Caki2 (cell line): Measurements from ENCODE around the gene RESF1. TPM values are rescaled to one million over a fixed set of nuclear protein-coding genes. Genes with fewer than 3 reads are reported as not detected.

Source experiments
- DNase-seq: peaks from one replicate; pipeline ENCODE4 v3.0.0-alpha.2; 2015; ENCODE audit warnings: low read depth
- in situ Hi-C: cut with HindIII; loops from 2 replicates; pipeline ENCODE4 v1.10.0; 2016; ENCODE audit warnings: low sequenced_read_pairs, low pct_unique_long_range_greater_than_20kb, mixed read lengths
- total RNA-seq: library from RNA; depleted of rRNA; stranded (reverse); fragments of >200 nt; shearing (Covaris generic); gene quantifications from 2 replicates; pipeline ENCODE4 v1.2.3, GENCODE V29; 2014; ENCODE audit warnings: low replicate concordance

RESF1 gene
- total RNA-seq, 1 experiment from 2014 or later = 7.9 TPM

DNA sequence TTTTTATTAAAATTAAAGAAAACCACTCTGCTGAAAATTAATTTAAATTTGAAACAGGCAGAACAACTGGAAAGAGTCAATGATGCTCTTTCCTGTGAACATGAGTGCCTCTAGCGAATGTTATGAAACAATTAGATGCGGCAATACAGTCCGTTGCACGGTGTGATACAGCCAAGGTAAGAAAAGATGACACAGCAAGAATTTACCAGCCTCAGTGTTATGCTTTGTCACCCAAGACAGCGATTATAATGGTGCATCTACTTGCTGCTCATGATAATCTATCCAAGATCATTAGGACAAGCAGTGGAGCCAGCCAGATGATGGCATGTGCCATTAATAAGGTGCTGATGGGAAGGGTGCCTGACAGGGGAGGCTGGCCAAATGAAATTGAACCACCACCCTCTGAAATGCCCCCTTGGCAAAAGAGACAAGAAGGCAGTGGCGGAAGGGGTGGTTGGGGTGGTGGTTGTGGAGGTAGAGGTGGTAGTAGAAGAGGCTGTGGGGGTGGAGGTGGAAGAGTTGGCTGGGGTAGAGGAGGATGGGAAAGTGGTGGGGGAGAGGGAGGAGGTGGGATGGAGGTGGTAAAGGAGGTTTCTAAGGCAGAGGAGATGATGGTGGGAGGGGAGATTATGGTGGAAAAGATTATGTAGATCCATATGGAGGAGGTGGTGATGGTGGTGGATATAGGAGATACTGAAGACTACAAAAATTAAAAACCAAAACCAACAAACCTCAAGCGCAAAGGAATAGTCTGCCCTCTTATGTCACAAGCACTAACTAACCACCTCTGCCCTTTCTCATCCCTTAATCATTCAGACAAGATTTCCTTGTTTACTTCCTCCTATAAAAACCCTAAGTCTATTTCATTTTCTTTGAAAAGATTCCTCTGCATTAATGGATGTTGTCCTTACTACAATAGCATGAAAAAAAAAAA, 4.0 kb upstream of the RESF1 start:
- in situ Hi-C loops = loop anchor here (25.0 kb wide), 1 partner anchor 218 kb away; the partner anchor contains the start of gene AMN1
- DNase-seq = peak; percentile 22

DNA sequence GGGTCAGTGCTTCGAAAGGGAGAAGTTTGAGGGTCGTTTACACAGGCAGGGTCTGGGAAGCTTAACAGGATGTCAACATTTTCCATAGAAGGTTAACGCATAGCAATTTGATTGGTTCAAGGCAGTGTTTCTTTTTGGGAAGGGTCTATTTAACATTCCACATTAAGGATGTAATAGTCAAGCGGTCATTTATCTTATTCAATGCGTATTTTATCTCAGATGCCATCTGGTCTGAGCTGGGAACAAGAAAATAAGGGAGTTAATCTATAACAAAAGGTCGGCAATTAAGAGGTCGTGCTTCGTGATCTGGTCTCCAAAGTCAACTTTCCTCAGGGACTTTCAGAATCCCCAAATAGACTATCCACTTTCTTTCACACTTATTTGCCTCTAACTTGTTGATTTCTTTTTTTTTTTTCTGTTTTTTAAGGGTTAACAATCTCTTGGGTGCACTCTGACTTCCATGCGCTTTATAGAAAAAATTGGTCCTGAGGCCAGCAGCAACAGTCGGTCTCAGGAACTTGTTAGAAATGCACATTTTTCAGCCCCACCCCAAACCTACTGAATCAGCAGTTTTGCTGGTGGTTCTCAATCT, 550 bp upstream of the RESF1 start:
- DNase-seq = no peak
- in situ Hi-C loops = loop anchor here (25.0 kb wide), 1 partner anchor 221 kb away; the partner anchor contains the start of gene AMN1

DNA sequence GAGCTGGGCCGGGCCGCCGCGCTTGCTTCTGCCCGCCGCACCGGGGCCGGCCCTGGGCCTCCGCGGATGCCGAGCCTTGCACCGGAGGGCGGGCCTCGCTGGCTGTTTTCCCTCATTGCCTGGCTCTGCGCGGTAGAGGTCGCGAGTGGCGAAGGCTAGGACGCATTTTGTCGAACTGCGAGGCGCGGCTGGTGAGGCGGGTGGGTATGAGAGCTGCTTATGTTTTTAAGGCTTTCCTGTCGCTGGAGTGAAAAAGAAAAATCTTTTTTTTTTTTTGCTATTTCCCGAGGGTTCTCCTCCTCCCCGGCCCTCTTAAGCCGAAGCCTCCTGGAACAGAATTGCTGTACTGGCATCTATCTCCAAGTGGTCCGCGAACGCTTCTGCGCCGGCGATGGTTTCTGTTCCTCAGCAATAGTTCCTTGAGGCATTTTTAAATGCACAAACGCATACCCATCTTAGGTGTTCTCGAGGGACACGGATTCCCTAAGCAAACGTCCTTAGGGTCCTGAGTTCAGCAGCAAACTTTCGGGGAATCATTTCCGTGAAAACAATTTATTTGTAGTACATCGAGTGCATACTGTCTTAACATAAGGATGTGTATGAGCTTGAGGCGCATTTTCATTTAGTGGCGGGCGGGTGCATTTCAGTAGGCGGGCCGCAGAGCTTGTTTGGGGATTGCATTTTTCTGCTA, 631 bp downstream of the RESF1 start:
- in situ Hi-C loops = loop anchor here (10.0 to 25.0 kb wide), 2 partner anchors 95 to 223 kb away; partner anchors contain the start of gene AMN1
- peak; percentile 68 for DNase-seq

DNA sequence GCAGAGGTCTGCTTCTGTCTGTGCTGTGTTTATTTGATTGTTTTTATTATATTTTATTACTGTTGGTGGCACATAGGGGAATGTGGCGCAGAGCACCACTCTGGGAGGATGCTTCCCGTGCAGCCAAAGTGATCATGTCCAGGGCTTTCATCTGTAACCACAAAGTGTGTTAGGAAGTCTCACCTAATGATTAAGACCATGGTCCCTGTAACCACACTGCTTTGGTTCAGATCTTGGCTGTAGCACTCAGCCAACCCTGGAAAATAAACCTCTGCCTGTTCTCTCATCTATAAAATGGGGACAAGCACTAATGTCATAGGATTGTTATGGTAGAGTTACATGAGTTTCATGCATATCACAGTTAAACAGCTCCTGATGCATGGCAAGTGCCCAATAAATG, 1.9 kb downstream of the RESF1 start:
- peak; percentile 56 for DNase-seq
- in situ Hi-C loops = loop anchor here (10.0 to 25.0 kb wide), 2 partner anchors 94 to 224 kb away; partner anchors contain the start of gene AMN1

DNA sequence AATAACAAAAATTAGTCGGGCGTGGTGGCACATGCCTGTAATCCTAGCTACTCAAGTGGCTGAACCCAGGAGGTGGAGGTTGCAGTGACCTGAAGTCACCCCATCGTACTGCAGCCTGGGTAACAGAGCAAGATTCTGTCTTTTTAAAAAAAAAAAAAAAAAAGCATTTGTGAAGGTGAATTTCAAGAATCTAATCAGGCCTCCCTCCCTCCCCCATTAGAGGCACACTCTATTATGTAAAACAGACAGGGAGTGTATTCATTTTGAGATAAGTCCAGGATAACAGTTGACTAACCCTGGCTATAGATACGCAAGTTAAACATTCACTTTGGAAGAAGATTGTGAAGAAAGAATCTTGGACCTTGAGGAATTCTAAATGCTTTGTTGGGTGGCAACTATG, 2.9 kb downstream of the RESF1 start:
- in situ Hi-C loops = loop anchor here (10.0 to 25.0 kb wide), 2 partner anchors 93 to 225 kb away; partner anchors contain the start of gene AMN1
- peak; percentile 68 for DNase-seq

DNA sequence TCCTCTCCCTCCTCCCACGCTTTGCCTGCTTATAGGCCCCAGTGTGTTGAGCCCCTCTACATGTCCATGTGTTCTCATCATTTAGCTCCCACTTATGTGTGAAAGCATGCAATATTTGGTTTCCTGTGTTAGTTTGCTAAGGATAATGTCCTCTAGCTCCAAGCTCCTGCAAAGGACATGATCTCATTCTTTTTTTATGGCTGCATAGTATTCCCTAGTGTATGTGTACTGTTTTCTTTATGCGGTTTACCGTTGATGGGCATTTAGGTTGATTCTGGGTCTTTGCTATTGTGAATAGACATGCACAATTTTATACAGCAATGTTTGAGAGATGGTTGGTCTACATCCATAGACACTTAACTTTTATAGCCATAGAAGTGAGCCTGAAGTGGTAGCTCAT, 5.1 kb downstream of the RESF1 start:
- no peak for DNase-seq
- in situ Hi-C loops = loop anchor here (10.0 to 25.0 kb wide), 2 partner anchors 91 to 227 kb away; partner anchors contain the start of gene AMN1

DNA sequence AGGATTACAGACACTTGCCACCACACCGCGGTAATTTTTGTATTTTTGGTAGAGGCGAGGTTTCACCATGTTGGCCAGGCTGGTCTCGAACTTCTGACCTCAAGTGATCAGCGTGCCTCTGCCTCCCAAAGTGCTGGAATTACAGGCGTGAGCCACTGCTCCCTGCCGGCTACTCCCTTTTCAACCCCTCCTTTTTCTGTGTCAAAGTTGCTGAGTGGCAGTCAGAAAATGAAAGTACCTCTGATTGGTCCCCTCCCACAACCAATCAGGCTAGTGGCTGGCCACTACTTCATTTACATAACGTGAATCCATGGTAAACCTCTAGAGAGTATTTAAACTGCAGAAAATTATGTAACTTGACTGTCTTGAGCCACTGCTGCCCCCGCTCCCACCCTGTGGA, 5.9 kb downstream of the RESF1 start:
- peak; percentile 7 for DNase-seq
- in situ Hi-C loops = loop anchor here (10.0 to 25.0 kb wide), 2 partner anchors 90 to 228 kb away; partner anchors contain the start of gene AMN1

DNA sequence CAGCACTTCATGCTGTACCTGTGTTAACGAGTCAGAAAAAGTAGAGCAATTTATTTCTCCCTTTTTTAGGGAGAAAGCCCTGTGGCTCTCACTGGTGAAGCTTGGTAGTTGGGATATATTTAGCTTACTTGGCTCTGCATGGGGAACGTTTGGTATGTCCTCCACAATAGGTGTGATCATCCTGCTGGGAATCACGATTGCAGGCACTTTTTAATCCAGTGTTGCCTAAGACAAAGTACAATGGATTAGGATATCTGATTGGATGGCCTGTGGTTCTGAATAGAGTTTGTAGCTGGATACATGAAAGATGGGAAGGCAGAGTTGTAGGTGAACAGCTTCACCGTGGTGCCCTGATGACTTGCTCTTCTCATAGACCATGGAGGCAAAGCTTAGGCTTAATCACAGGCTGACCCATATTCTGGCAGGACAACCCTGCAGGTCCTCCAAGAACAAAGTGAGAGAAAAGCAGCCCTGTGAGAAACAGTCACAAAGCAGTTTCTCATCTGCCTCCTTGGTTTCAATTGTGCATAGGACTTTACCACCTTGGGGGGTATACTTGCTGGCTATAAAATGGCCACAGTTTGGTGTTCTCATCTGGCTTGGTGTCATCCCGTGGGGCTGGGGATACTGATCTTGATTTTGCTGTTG, 7.5 kb downstream of the RESF1 start:
- in situ Hi-C loops = loop anchor here (10.0 to 25.0 kb wide), 2 partner anchors 88 to 229 kb away; partner anchors contain the start of gene AMN1

DNA sequence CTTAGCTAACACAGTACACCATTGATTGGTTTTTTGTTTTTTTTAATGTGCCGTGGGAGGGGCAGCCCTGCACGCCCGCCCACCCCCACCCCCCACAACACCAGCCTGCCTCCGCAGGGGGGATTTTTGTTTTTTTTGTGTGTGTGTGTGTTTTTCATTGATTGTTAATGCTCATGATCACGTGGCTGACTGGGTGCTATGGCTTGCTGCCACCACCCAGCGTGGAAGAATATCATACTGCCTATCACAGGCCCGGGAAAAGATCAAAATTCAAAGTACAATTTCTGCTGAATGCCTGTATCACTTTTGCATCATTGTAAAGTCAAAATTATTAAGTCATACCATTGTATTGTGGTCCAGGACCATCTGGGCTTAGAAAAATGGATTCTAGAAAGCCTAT, 8.3 kb downstream of the RESF1 start:
- in situ Hi-C loops = loop anchor here (10.0 to 25.0 kb wide), 2 partner anchors 87 to 230 kb away; partner anchors contain the start of gene AMN1
- DNase-seq = no peak

More for the DNA sequence above, 7.5 kb downstream of the RESF1 start:
- DNase-seq = no peak

DNA sequence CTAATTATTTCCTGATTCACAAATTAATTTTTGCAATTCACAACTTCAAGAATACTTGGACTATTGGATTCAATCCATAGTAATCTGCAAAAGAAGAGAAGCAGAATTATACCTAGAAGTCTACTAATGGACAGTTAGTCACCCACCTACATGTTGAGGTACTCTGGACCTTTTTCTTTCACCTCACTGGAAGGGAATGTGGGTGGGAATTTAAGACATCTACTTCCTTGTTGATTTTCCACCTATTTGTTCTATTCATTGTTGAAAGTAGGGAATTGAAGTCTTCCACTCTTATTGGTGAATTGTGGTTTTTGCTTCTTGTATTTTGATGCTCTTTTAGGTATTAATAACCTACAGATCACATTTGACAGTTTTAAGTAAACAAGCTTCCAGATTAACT, 11.0 kb downstream of the RESF1 start:
- in situ Hi-C loops = loop anchor here (25.0 kb wide), 1 partner anchor 233 kb away; the partner anchor contains the start of gene AMN1
- DNase-seq = peak; percentile 20

DNA sequence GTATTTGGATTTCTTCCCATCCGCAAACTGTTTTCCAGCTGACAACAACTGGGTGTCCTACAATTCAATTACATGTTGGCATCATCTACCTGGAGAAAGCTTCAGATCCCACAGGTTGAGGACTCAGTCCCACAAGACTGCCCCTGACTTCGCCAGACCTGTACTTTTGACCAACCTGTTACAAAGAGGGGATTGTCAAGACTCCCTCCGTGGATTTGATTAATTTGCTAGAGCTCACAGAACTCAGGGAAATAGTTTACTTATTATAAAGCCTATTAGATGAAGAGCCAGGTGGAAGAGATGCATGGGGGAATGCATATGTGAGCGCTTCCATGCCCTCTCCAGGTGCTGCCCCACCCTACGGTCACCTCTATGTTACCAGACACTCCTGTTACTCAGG, 14.6 kb downstream of the RESF1 start:
- in situ Hi-C loops = loop anchor here (25.0 kb wide), 1 partner anchor 237 kb away; the partner anchor contains the start of gene AMN1

DNA sequence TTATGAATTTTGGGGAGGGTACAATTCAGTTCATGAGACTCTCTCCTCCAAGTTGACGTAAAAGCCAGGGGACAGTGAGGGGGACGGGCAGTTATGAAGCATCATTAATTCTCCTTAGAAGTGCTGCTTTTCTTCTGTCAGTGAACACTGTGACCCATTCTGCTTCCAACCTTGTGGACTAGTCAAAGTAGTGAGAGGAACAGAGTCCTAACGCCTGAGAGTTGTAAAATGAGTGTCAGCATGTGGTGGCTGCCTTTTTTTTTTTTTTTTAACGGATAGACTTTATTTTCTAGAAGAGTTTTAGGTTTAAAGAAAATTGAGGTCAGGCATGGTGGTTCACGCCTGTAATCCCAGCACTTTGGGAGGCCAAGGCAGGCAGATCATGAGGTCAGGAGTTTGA, 15.5 kb downstream of the RESF1 start:
- in situ Hi-C loops = loop anchor here (25.0 kb wide), 1 partner anchor 237 kb away; the partner anchor contains the start of gene AMN1
- no peak for DNase-seq

More for the DNA sequence above, 14.6 kb downstream of the RESF1 start:
- DNase-seq = no peak

DNA sequence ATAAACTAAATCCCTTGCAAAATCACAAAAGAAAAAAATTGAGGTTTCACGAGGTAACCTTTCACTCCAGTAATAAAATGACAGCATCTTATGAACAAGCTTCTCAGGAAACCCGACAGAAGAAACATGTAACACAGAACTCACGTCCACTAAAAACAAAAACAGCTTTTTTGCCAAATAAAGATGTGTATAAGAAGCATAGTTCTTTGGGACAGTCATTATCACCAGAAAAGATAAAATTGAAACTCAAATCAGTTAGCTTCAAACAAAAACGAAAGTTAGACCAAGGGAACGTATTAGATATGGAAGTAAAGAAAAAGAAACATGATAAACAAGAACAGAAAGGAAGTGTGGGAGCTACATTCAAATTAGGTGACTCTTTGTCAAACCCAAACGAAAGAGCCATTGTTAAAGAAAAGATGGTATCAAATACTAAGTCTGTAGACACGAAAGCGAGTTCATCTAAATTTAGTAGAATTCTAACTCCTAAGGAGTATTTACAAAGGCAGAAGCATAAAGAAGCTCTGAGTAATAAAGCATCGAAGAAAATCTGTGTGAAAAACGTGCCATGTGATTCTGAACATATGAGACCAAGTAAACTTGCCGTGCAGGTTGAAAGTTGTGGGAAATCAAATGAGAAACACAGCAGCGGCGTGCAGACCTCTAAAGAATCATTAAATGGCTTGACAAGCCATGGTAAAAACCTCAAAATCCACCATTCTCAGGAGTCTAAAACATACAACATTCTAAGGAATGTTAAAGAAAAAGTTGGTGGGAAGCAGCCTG, 25.8 kb downstream of the RESF1 start:
- DNase-seq = no peak
- in situ Hi-C loops = no loop called here

DNA sequence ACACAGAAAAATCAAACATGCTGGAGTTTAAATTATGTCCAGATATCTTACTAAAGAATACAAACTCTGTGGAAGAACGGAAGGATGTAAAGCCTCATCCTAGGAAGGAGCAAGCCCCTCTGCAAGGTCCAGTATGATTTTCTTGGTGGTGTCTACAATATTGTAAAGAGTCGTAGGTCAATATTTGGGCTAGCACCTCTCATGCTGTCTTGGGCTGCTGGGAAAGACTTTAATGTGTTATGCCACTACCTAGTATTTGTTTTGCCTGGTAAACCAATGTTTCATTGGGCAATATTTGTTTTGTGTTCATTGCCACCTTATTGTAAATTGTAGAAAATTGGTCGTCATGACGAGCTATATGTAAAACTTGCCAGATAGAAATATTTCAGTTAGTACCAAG, 26.6 kb downstream of the RESF1 start:
- in situ Hi-C loops = no loop called here
- DNase-seq = no peak

DNA sequence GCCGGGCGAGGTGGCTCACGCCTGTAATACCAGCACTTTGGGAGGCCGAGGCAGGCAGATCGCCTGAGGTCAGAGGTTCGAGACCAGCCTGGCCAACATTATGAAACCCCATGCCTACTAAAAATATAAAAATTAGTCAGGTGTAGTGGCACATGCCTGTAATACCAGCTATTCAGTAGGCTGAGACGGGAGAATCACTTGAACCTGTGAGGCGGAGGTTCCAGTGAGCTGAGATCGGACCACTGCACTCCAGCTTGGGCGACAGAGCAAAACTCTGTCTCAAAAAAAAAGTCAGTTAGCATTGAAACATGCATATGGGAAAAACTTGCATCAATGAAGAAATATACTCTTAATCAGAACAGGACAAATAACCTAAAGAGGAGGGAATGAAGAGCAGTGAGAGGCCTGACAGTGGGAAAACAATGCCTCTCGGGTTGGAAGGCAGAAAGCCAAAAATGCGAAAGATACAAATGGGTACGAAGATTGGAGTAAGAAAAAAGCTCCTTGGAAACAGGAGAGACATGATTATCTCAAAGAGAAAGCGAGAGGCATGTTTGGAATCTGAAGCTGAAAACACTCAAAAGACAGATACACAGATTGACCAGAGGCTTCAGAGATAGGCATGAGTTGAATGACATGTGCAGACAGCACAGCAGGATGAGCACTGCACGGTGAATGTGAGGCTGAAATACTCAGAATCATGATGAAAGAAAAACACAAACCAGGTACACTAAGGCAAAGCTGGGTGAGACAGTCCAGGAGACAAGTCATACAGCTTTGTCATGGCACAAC, 30.6 kb downstream of the RESF1 start:
- peak; percentile 20 for DNase-seq
- in situ Hi-C loops = no loop called here

DNA sequence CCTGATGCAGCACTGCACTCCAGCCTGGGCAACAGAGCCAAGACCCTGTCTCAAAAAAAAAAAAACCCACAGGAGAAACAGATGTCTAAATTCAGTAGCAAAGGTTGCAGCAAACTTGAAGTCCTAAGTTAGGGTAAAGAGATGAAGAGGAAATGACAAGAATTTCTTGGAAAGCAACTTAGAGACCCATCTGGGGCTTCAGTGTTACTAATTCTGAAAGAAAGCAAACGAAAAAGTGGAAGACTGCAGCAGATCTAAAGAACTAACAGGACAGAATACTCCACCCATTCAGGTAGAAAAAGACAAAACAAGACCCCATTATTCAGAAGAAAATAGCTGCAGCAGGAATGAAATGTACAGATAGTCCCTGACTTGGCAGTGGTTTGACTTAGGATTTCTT, 31.9 kb downstream of the RESF1 start:
- in situ Hi-C loops = no loop called here
- no peak for DNase-seq
